ENCODE data around the gene RARA.

The RARA gene

DNA sequence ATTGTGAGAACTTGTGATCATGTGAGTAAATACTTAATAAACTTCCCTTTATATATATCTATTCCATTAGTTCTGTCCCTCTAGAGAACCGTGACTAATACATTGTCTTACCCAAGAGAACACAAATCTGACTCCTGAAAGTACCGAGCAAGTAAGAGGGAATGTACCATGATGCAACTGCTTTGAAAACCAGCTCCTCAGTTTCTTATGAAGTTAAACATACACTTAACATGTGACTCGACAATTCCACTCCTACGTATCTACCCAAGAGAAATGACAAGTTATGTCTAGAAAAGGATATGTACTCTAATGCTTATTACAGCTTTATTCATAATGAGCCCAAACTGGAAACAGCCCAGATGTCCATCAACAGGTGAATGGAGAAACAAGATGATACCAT lies 64.3 kb downstream of the RARA start (continued):
- TF ChIP-seq, protein P1, sequence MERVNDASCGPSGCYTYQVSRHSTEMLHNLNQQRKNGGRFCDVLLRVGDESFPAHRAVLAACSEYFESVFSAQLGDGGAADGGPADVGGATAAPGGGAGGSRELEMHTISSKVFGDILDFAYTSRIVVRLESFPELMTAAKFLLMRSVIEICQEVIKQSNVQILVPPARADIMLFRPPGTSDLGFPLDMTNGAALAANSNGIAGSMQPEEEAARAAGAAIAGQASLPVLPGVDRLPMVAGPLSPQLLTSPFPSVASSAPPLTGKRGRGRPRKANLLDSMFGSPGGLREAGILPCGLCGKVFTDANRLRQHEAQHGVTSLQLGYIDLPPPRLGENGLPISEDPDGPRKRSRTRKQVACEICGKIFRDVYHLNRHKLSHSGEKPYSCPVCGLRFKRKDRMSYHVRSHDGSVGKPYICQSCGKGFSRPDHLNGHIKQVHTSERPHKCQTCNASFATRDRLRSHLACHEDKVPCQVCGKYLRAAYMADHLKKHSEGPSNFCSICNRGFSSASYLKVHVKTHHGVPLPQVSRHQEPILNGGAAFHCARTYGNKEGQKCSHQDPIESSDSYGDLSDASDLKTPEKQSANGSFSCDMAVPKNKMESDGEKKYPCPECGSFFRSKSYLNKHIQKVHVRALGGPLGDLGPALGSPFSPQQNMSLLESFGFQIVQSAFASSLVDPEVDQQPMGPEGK (CRISPR knock-in tag; IDR thresholded peaks at IDR 0.05; ENCODE audit: borderline replicate concordance) = no peak
- TF ChIP-seq, protein P2, sequence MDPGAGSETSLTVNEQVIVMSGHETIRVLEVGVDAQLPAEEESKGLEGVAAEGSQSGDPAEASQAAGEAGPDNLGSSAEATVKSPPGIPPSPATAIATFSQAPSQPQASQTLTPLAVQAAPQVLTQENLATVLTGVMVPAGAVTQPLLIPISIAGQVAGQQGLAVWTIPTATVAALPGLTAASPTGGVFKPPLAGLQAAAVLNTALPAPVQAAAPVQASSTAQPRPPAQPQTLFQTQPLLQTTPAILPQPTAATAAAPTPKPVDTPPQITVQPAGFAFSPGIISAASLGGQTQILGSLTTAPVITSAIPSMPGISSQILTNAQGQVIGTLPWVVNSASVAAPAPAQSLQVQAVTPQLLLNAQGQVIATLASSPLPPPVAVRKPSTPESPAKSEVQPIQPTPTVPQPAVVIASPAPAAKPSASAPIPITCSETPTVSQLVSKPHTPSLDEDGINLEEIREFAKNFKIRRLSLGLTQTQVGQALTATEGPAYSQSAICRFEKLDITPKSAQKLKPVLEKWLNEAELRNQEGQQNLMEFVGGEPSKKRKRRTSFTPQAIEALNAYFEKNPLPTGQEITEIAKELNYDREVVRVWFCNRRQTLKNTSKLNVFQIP (CRISPR knock-in tag; IDR thresholded peaks at IDR 0.05; ENCODE audit: borderline replicate concordance, low read depth) = no peak
- TF ChIP-seq ZFP30 (CRISPR knock-in tag; IDR thresholded peaks at IDR 0.05) = no peak
- TF ChIP-seq ESRRG (CRISPR knock-in tag; IDR thresholded peaks at IDR 0.05) = no peak
- TF ChIP-seq PPARA (CRISPR knock-in tag; IDR thresholded peaks at IDR 0.05; ENCODE audit: borderline replicate concordance) = no peak
- TF ChIP-seq ZC3H10 (CRISPR knock-in tag; IDR thresholded peaks at IDR 0.05) = no peak
- no peak for TF ChIP-seq ZNF8 (CRISPR knock-in tag; IDR thresholded peaks at IDR 0.05)
- TF ChIP-seq GLIS3 (CRISPR knock-in tag; IDR thresholded peaks at IDR 0.05) = no peak

DNA sequence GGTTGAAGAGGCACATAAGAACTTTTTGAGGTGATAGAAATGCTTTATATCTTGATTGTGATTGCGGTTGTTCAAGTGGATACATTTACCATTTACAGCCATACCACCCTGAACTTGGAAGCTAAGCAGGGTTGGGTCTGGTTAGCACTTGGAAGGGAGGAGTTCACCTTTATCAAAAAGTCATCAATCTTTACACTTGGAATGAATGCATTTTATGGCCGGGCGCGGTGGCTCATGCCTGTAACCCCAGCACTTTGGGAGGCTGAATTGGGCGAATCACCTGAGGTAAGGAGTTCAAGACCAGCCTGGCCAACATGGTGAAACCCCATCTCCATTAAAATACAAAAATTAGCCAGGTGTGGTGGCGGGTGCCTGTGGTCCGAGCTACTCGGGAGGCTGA lies 65.0 kb downstream of the RARA start:
- no peak for ATAC-seq
- no peak for TF ChIP-seq RARB (CRISPR knock-in tag; IDR thresholded peaks at IDR 0.05)
- TF ChIP-seq OSR1 (CRISPR knock-in tag; IDR thresholded peaks at IDR 0.05) = no peak
- TF ChIP-seq ZNF70 (CRISPR knock-in tag; IDR thresholded peaks at IDR 0.05) = no peak
- no peak for TF ChIP-seq CSDC2 (CRISPR knock-in tag; IDR thresholded peaks at IDR 0.05)
- TF ChIP-seq ZFP3 (CRISPR knock-in tag; IDR thresholded peaks at IDR 0.05) = no peak
- TF ChIP-seq, protein P1 (CRISPR knock-in tag; IDR thresholded peaks at IDR 0.05; ENCODE audit: borderline replicate concordance) = no peak
- no peak for TF ChIP-seq ARNTL (CRISPR knock-in tag; IDR thresholded peaks at IDR 0.05; ENCODE audit: borderline replicate concordance, low read depth)
- no peak for TF ChIP-seq BACH2 (CRISPR knock-in tag; IDR thresholded peaks at IDR 0.05; ENCODE audit: borderline replicate concordance)
- TF ChIP-seq ZNF8 (CRISPR knock-in tag; IDR thresholded peaks at IDR 0.05) = no peak
- TF ChIP-seq, protein P3, sequence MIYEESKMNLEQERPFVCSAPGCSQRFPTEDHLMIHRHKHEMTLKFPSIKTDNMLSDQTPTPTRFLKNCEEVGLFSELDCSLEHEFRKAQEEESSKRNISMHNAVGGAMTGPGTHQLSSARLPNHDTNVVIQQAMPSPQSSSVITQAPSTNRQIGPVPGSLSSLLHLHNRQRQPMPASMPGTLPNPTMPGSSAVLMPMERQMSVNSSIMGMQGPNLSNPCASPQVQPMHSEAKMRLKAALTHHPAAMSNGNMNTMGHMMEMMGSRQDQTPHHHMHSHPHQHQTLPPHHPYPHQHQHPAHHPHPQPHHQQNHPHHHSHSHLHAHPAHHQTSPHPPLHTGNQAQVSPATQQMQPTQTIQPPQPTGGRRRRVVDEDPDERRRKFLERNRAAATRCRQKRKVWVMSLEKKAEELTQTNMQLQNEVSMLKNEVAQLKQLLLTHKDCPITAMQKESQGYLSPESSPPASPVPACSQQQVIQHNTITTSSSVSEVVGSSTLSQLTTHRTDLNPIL (CRISPR knock-in tag; IDR thresholded peaks at IDR 0.05; ENCODE audit: low read depth) = no peak
- no peak for TF ChIP-seq TOX (CRISPR knock-in tag; IDR thresholded peaks at IDR 0.05; ENCODE audit: borderline replicate concordance)
- no peak for TF ChIP-seq ESRRG (CRISPR knock-in tag; IDR thresholded peaks at IDR 0.05)
- TF ChIP-seq, protein P4, sequence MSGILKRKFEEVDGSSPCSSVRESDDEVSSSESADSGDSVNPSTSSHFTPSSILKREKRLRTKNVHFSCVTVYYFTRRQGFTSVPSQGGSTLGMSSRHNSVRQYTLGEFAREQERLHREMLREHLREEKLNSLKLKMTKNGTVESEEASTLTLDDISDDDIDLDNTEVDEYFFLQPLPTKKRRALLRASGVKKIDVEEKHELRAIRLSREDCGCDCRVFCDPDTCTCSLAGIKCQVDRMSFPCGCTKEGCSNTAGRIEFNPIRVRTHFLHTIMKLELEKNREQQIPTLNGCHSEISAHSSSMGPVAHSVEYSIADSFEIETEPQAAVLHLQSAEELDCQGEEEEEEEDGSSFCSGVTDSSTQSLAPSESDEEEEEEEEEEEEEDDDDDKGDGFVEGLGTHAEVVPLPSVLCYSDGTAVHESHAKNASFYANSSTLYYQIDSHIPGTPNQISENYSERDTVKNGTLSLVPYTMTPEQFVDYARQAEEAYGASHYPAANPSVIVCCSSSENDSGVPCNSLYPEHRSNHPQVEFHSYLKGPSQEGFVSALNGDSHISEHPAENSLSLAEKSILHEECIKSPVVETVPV (CRISPR knock-in tag; IDR thresholded peaks at IDR 0.05) = no peak

DNA sequence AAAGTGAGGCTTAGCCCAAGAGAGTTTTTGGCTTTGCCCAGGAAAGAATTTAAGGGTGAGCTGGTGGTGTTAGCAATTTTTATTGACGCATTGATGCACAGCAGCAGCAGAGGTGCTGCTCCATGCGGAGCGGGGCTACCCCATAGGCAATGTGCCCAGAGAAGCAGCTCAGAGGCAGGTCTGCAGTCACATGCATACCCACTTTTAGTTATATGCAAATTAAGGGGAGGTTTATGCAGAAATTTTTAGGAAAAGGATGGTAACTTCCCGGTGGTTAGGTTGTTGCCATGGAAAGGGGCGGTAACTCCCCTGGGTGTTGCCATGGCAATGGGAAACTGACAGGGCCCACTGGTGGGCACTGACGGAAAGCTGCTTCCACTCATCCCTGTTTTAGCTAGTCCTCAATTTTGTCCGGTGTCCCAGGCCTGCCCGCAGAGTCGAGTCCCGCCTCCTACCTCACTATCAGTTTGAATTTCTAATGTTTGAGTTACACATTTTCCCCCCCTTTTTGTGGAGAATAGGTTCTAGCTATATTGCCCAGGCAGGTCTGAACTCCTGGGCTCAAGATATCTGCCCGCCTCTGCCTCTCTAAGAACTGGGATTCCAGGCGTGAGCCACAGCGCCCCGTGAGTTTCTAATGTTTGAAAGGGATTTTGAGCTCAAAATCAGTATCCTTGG lies 66.0 kb downstream of the RARA start:
- ATAC-seq = no peak
- TF ChIP-seq ZNF565 (CRISPR knock-in tag; conservative IDR thresholded peaks at IDR 0.05; ENCODE audit: low read depth) = no peak
- no peak for TF ChIP-seq RARB (CRISPR knock-in tag; IDR thresholded peaks at IDR 0.05)
- TF ChIP-seq OSR1 (CRISPR knock-in tag; IDR thresholded peaks at IDR 0.05) = no peak
- TF ChIP-seq BACH2 (CRISPR knock-in tag; IDR thresholded peaks at IDR 0.05; ENCODE audit: borderline replicate concordance) = no peak
- no peak for TF ChIP-seq ARNTL (CRISPR knock-in tag; IDR thresholded peaks at IDR 0.05; ENCODE audit: borderline replicate concordance, low read depth)
- TF ChIP-seq ZC3H10 (CRISPR knock-in tag; IDR thresholded peaks at IDR 0.05) = no peak
- no peak for TF ChIP-seq ZNF70 (CRISPR knock-in tag; IDR thresholded peaks at IDR 0.05)
- no peak for TF ChIP-seq SNAI2 (CRISPR knock-in tag; IDR thresholded peaks at IDR 0.05)
- TF ChIP-seq PPARA (CRISPR knock-in tag; IDR thresholded peaks at IDR 0.05; ENCODE audit: borderline replicate concordance) = no peak
- no peak for TF ChIP-seq ZFP30 (CRISPR knock-in tag; IDR thresholded peaks at IDR 0.05)
- TF ChIP-seq, protein P3 (CRISPR knock-in tag; IDR thresholded peaks at IDR 0.05; ENCODE audit: low read depth) = no peak
- TF ChIP-seq ZNF8 (CRISPR knock-in tag; IDR thresholded peaks at IDR 0.05) = no peak
- no peak for TF ChIP-seq ESRRG (CRISPR knock-in tag; IDR thresholded peaks at IDR 0.05)
- TF ChIP-seq, protein P4 (CRISPR knock-in tag; IDR thresholded peaks at IDR 0.05) = no peak
- no peak for TF ChIP-seq CSDC2 (CRISPR knock-in tag; IDR thresholded peaks at IDR 0.05)
- TF ChIP-seq, protein P2 (CRISPR knock-in tag; IDR thresholded peaks at IDR 0.05; ENCODE audit: borderline replicate concordance, low read depth) = no peak
- no peak for TF ChIP-seq ZFP3 (CRISPR knock-in tag; IDR thresholded peaks at IDR 0.05)
- TF ChIP-seq TOX (CRISPR knock-in tag; IDR thresholded peaks at IDR 0.05; ENCODE audit: borderline replicate concordance) = no peak
- no peak for TF ChIP-seq ISL1 (CRISPR knock-in tag; IDR thresholded peaks at IDR 0.05)
